Spleen (tissue), 7 donors: ENCODE data around the gene FAM83C.

Experiments
- CTCF ChIP-seq, 11 experiments: fragments of 200-600 bp in 7 of 11; fragments of 450-650 bp in 4 of 11; sonication (generic) in 4 of 11; IDR thresholded peaks in 8 of 11; conservative IDR thresholded peaks in 3 of 11; 1 replicate in 7 of 11; 2 replicates in 4 of 11; pipeline versions ENCODE4 v1.4.0 to v1.8.0; 2016 to 2021; ENCODE audit warnings: antibody characterized with exemption in 11 of 11, inconsistent platforms in 4 of 11, mild to moderate bottlenecking in 1 of 11
- POLR2AphosphoS5 ChIP-seq, 3 donors: sonication (generic); formaldehyde crosslinking; IDR thresholded peaks; one replicate each; pipeline ENCODE4 v1.5.1; 2017; ENCODE audit warnings: antibody characterized with exemption in 3 of 3
- donor health status: DM: no; HTN: no; CAD: no; lungs with moderate emphysema.
- donor health status: DM: no; HTN: no; CAD: no.
- donor health status: DM: no; HTN: no; CAD: no.

GRCh38 chr20:35304956-35305355 is 12.7 kb upstream of the FAM83C start:
- no peak for TF ChIP-seq POLR2AphosphoS5 (IDR thresholded peaks at IDR 0.05)
- no peak for TF ChIP-seq CTCF (IDR thresholded peaks at IDR 0.05 in 8 of 11, conservative IDR thresholded peaks at IDR 0.05 in 3 of 11)
